ENCODE results near the gene NKX2-3.

NKX2-3 gene

DNA sequence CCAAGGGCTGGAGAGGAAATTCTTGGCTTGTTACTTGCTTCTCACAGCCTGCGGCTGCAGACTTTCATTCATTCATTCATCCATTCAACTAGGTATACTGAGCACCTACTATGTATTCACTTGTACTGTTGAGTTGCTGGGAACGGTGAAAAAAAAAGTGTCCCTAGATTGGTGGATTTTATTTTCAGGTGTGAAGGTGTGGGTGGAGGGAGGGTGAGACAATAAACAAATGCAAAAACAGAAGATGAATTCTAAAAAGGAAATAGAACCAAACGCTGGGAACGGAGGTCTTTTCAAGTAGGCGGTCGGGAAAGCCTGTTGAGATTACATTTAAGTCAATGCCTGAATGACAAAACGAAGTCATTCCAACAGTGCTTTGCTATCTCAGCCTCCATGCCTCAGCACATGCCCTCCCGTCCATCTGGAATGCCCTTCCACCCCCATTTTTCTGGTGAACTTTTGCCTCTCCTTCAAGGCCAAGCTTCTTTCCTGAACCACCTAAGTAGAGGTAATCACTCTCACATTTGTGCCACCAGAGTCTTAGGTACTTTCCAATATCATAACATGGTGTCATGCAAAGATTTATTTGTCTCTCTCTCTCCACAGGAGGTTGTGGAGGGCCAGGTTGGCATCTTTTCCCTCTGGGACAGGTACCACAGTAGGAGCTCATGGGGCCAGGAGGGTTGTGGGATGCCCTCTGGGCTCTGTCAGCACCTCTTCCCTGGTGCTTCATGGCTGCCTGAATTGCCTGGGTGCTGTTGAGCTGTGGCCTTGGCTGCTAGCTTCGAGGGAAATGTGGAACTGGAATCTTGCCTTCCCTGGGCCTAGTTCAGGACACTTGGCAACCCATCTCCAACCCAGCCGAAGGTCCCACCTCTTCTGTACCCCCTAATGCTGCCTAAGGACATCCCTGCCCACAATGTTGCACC, 5.5 kb downstream of the NKX2-3 start:
- DNase-seq (ENCODE audit: low read depth in 1 of 2, low spot score in 1 of 2) = no peak

DNA sequence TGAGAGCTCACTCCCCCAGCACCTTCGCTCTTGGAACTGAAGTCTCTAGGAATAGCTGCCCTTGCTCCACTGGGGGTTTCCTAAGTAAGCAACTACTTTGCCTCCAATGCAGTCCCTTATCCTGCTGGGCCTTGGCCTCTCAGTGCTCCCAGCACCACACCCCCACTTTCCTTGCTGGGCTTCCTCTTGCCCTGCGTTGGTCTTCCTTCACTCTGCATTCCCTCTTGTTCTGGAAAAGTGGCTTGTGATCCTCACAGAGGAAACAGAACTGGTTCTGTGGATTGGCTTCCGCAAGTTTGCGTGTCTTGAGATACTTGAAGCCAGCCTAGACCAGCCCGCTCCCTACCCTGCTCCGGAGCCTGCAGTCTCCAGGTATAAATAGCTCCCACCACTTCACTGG, 6.4 kb downstream of the NKX2-3 start:
- DNase-seq (ENCODE audit: low read depth in 1 of 2, low spot score in 1 of 2) = no peak

DNA sequence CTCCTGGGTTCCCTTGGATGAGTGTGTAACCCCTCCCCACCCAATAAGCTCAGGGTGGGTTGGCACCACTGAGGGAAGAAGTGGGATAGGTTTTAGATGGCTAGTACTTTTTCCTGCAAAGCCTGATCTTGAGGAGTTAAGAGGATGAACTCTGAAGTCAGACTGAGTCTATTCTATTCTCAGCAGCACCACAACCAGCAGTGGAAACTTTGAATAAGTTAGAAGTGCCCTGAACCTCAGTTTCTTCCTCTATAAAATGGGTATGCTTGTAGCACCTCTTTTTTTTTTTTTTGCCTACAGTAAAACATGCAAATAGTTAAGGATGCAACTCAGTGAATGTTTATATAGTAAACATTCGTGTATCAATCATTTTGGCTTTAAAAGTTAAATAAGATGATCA, 7.1 kb downstream of the NKX2-3 start:
- no peak for DNase-seq (ENCODE audit: low read depth in 1 of 2, low spot score in 1 of 2)

DNA sequence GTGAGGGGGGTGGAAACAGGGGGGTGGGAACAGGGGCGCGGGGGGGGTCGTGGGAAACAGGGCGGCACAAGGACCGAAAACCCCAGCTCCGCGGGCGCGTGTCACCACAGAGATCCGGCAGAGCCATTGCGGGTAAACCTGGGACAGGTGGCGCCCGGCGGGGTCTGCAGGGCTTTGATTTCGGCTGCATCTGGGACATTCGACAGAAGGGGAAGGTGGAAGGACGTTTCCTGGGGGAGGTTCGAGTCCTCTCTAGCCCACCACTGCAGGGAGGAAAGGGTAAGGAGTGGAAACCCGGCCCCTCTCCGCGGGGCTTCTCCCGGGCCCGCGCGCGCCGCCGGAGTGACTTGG, 7.5 kb downstream of the NKX2-3 start:
- no peak for DNase-seq (ENCODE audit: low read depth in 1 of 2, low spot score in 1 of 2)

DNA sequence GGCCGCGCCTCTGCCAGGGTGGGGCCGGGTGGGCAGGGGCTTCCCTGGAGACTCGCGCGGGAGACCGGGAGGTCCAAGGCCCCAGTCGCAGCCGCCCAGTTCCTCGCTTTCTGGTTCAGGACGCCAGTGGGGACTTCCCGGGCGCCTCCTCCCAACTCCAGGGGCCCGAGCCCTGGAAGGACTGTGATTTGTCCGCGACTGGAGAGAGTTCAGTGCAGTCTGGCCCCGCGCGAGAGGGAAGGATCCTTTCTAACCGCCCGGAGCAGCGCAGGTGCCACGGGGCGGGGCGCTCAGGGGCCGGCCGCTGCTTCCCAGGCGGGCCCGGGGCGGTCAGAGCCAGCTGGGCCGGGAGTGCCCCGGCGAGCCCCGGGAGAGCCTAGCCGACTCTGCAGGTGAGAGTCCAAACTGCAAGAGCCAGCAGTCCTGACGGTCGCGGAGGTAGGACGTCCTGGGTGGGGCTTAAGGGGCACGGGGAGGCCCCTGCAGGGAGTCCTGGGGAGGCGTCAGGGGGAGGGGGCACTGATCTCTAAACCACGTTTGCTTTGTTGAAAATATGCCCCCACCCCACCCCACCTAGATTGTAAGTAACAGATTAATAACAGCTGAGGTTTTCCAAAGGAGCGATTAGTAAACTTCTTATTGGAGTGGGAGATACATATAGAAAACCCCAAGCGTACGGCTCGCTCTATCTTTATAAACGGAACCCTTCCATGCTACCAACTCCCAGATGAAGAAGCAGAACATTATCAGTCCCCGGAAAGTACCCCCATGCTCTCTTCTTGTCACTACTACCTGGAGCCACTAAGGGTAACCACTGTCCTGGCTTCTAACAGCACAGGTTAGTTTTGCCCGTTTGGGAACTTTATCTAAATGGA, 8.2 kb downstream of the NKX2-3 start:
- no peak for DNase-seq (ENCODE audit: low read depth in 1 of 2, low spot score in 1 of 2)

DNA sequence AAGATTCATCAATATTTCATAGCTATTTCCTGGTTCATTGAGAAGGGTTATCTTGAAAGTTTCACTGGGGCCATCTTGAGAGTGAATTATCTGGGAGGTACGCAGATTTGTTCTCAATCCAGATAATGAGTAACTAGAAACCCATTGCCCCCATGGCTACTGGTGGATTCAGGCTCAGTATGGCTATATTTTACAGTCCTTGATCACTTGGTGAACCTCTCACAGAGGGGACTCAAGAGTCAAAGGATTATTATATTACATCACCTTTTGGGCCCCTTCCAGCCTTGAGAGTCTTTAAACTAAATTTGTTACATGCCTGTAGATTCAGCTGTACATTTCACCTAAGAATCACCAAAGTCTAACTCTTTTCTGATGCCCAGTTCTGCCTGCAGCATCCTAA, 11.6 kb downstream of the NKX2-3 start:
- DNase-seq (ENCODE audit: low read depth in 1 of 2, low spot score in 1 of 2) = no peak

DNA sequence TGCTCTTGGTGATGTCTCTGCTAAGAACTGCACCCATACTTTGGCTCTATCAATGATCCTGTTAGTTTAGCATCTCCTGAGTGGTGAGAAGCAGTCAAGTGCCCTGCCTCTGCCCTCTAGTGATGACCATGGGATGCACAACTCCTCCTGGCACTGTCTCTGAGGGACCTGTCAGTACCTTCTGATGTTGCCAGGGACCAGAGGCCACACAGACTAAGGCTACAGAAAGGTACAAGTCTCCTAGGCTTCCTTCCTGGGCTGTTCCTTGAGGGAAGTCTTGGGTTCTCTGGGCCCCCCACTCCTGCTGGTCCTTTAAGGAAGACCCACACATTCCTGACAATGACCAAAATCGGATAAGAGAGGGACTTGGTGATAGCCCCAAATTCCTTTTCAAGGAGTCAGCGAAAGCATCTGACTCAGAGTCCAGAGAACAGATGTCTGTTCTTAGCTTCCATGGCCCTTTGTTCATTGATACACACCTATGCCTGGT, 15.3 kb downstream of the NKX2-3 start:
- DNase-seq (ENCODE audit: low read depth in 1 of 2, low spot score in 1 of 2) = no peak

DNA sequence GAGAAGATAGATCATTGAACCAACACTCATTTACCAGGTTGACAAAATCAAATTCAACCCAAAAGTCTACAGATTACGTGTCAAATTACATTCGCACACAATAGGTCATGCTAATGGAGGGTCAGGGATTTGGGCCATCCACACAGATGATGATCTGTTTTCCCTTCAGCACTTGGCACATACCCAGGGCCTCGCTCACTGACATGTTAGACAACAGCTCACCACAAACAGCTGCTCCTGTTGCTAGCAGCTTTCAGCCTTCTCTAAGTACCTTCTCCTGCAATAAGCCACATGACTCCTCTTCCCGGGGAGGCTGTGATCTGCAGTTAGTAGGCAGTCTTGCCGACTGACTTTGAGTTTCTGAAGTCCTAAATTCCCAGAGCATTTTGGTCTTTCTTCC, 18.4 kb downstream of the NKX2-3 start:
- no peak for DNase-seq (ENCODE audit: low read depth in 1 of 2, low spot score in 1 of 2)

DNA sequence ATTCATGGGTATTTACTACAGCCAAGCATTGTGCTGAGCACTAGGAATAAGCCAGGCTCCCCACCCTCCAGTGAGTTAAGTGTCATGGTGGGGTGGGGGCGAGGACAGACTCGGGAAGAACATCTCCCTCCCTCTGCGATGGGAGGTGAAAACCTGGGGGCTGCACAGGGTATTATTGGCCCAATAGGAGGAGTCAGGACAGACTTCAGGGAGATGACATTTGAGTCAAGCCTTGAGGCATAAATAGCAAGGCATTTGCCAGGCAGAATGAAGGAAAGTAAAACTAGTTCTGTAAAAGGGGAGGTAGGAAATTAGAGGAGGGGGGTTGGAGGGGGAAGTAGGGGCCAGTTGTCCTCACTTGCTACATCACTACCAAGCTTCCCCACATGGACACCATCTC, 18.9 kb downstream of the NKX2-3 start:
- DNase-seq (ENCODE audit: low read depth in 1 of 2, low spot score in 1 of 2) = no peak

DNA sequence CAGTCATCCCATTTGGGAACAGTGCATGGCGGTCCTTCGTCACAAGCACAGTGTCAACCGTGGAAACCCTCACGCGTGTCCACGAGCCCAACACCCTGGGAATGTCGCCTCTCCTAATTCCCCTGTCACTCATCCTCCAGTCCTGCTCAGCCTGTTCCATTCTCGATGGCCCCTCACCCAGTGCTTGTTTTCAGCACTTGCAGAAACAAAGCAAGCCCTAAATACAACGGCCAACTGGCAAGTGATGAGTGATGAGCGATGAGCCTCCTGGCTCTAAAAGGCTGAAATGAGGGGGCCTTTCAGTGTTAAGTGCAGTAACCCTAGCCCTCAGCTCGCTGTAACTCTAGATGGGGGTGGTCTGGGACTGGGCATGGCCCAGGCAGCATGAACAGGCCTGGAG, 22.6 kb downstream of the NKX2-3 start:
- DNase-seq (ENCODE audit: low read depth in 1 of 2, low spot score in 1 of 2) = no peak

DNA sequence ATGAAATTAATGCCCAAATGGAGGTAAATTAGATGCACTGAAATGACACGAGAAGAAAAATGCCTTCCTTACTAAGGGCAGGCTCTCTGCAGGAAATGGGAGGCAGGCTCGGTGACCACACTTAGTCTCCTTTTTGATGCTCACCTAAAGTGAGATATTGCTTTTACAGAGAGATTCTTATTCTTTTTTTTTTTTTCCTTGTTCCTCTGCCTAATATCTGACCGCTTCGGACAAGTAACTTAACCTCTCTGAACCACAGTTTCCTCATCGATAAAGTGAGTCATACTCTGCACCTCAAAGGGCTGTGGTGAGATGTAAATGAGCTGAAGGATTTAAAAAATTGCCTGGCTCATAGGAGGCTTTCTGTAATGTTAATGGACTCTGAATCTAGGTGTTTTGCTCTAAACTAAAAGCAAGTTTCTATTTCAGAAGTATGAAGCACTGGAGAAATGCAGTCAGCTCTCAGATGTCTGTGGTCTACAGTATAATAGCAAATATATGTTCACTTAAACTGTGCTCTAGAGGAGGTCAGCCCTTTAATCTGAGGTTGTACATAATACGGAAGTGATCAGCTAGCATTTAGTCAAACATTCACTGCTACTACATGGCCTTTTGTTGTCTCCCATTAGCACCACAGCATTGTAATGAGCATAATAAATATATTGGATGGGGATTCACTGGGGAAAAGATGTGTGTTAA, 23.2 kb downstream of the NKX2-3 start:
- no peak for DNase-seq (ENCODE audit: low read depth in 1 of 2, low spot score in 1 of 2)

DNA sequence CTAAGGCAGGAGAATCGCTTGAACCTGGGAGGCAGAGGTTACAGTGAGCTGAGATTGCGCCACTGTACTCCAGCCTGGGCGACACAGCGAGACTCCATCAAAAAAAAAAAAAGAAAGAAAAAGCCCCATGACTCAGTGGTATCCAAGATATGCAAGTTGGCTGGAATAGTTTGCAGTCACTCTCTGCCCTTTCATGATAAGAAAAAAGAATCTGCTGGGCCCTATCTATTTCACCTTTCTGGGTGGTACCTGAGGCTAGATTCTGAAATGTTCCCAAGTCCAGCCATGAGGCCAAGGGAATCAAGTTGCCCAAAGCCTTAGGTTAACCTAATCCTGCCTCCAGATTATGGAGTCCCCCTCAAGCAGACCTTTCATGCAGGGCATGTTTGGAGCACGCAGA, 24.3 kb downstream of the NKX2-3 start:
- no peak for DNase-seq (ENCODE audit: low read depth in 1 of 2, low spot score in 1 of 2)

DNA sequence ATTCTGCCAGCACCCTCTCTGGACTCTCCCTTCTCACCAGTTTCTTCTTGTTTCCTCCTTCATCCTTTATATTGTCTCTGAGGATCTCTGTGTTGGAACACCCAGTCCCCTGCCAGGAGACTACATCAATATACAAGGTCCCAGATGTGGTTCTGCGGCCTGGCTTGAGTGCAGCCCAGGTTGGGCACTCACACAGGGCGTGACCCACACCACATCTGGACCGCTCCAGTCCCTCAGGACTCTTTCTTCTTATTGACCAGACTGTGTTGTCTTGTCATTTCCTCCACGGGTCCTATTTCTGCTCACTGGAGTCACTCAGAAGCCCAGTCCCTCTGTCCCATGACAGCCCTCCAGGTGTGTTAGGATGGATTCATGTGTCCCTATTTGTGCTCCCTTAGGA, 26.0 kb downstream of the NKX2-3 start:
- DNase-seq (ENCODE audit: low read depth in 1 of 2, low spot score in 1 of 2) = no peak

DNA sequence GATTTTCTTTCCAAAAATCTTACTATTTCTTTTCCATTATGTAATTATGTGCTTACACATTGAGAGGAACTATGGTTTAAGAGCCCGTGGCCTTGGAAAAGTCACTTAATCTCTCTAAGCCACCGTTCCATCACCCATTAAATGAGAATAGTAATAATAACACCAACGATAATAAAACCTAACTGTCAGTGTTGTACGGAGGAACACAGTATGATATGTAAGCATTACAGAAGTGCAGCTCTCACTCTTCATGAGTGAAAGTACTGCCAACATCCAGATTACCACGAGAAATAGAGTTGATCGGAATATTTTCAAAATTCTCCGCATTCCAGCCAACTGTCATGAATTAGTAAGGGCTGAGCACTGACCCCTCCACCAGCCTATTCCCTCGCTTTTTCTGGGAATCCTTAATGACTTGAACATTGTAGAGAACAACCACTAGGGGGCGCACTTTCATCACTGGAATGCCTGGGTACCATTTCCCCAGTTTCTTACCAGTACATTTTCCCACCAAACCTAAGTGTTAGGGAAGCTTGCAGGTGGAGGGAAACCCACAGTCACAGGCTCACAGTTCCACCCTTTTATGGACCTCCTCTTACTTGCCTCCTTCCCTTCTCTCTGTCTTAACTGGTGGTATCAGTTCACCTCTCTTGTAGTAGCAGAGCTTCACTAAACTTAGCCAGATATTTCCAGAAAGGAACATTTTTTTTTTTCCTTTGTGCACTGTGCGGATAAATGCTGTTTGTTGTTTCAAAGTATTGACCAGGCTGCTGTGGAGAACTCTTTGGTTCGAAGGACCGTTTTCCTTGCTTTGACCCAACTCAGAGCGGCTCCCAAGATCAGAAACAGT, 27.8 kb downstream of the NKX2-3 start:
- DNase-seq (ENCODE audit: low read depth in 1 of 2, low spot score in 1 of 2) = no peak

DNA sequence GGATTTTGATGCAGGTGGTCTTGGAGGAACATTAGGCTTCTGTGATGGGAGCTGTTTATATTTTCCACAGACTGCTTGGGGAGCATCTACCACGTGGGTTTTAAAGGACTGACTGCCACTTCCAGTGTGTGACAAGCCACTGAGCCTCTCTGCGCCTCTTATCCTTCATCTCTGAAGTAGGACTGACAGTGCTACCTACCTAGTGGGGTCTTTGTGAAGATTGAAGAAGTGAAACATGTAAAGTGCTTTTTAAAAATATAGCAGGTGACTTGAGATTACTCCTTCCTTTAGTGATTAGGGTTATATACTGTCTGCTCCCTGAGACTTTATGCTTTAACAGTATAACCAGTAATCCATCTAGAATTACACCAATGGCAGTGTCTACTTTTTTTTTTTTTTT, 29.9 kb downstream of the NKX2-3 start:
- no peak for DNase-seq (ENCODE audit: low read depth in 1 of 2, low spot score in 1 of 2)

DNA sequence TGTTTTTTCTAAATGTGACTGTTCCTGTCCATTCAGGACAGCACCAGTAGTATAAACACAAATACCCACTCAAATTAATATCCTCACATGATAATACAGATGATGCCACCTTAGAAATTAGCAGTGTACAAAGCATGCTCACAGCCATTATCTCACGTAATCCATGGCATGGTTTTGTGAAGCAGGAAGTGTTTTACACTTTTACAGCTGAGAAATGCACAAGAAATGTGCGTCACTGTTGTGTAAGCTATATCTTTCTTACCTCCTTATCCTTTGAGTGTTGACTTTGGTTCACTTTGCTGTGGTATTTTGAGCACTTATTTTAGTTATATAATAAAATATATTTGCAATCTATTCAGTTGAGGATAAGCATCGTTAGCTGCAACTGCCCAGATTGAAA, 31.6 kb downstream of the NKX2-3 start:
- no peak for DNase-seq (ENCODE audit: low read depth in 1 of 2, low spot score in 1 of 2)

DNA sequence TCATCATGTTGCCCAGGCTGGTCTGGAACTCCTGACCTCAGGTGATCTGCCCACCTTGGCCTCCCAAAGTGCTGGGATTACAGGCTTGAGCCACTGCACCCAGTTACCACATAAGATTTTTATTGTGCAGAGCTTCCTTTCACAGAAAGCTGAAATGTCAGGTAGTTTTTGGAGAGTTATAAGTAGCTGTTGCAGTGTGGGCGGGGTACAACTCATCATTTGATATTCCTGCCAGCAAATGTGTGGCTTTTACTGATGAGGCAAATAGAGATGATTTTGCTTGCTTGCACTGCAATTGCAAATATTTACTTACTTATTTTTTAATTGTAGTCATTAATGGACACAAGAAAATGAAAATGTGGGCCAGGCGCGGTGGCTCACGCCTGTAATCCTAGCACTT, 32.4 kb downstream of the NKX2-3 start:
- no peak for DNase-seq (ENCODE audit: low read depth in 1 of 2, low spot score in 1 of 2)

DNA sequence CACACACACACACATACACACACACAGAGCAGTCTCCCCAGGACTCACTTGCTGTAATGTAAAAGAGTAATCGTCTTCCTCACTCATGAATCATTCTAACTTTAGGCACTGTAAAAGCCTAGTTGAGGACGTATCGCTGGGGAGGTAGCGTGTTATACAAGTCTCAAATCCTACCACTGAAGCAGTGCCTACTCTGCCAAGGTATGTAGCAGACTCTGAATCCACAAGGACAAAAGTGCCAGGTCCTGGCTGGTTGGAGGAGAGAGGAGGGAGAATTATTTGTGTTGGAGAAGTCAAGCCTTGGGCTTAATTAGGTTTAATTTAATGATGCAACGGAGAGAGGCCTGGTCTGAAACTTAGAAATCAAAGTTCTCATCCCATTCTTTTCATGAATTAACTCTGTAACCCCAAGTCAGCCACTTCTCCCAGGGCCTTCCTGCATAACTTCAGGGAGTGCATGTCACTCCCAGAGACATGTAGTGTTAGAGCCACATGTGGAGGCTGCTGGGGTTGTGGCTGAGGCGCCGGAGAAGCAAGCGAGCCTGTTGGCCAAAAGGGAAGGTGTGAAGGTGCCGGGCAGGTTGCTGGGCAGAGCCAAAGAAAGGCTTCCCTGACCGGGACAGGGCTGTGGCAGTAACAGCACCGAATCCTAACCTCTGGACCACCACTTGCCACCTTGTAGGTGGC, 36.7 kb downstream of the NKX2-3 start:
- DNase-seq (ENCODE audit: low read depth in 1 of 2, low spot score in 1 of 2) = no peak

DNA sequence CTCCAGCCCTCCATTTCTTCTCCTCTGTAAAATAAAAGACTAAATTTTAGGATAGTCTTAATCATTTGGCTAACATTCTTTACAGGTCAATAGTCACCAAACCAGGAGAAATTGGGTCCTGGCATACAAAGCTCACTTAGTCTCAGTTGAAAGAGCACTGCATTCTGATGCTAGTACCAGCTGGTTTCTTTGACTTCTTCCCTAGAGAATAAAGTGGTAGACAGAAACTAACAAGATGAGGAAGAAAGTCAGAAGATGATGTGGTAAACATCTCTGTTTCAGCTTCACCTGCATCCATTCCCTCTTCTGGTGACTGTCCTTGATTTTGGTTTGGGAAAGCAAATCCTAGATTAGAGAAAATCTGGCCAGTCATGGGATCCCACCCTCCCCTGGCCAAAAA, 37.2 kb downstream of the NKX2-3 start:
- no peak for DNase-seq (ENCODE audit: low read depth in 1 of 2, low spot score in 1 of 2)

DNA sequence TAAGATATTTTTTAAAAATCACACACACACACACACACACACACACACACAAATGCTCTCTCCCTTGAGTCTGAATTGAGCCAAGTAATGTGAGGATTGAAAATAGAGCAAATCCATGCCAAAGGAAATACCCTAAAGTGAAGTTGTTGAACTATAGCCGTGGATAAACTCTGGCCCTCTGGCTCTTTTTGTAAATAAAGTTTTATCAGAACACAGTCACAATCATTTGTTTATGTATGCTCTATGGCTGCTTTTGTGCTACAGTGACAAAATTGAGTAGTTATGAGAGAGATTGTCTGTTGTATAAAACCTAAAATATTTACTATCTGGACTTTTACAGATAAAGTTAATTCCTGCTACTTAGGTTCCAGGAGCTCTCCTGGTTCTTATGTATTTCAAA, 39.1 kb downstream of the NKX2-3 start:
- DNase-seq (ENCODE audit: low read depth in 1 of 2, low spot score in 1 of 2) = no peak

Data from activated T-helper 1 cell treated with anti-CD3 and anti-CD28 coated beads, Interleukin-2, amount 50 U/mL, for 16 hours (primary cell).